Stimulated activated CD4-positive, alpha-beta T cell treated with anti-CD3 and anti-CD28 coated beads, TNF-alpha, amount 100 ng/mL, for 4 hours (primary cell): Measurements from ENCODE around the gene OLIG1.

ENCODE experiments used
- DNase-seq, 3 experiments: peaks; one replicate each; pipeline ENCODE4 v3.0.0-alpha.2; 2020; ENCODE audit warnings: low read depth in 3 of 3

The OLIG1 gene

DNA sequence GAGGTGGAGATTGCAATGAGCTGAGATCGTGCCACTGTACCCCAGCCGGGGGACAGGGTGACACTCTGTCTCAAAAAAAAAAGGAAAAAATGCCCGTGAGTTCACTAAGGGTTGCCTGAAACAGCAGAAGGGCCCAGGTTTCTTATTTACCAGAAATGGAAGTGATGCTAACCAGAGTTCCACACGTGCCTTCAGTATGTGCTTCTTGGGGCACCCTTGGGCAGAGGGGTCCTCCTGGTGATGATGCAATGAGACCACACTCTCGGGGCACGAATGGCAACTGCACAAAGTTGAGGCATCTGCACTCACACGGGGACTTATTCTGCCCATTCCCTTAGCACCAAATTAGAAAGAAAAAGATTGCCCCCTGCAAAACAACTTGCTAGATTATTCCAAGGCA lies 29.2 kb downstream of the OLIG1 start:
- DNase-seq: no peak

DNA sequence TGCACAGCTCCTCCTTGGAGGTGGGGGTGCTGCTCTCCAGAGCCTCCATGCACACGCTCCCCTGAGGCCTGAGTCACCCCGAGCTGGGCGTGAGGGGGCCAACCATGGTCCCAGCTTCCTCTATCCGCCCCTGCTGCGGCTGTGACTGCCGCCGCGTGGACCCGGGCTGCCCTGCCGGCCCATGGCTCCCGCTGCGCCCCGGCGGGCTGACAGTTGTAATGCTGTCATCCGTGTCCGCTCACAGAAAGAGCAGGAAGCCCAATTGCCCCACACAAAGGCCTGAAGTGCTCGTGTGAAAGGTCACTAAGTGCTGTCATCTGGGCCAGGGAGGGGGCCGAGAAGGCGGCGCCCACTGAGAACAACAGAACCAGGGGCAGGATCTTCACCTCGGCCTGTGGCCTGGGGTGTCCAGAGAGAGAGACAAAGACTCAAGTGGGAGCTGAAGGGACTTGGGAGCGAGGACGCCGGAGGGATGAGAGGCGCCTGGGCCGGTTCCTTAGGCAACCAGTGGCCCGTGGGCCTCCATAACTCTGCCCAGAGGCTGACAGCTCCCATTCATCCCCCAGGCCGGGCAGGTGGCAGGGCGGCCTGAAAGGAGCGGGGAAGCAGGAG lies 31.5 kb downstream of the OLIG1 start:
- DNase-seq: no peak

GRCh38 chr21:33105088-33105487 lies 35.1 kb downstream of the OLIG1 start:
- DNase-seq: no peak

DNA sequence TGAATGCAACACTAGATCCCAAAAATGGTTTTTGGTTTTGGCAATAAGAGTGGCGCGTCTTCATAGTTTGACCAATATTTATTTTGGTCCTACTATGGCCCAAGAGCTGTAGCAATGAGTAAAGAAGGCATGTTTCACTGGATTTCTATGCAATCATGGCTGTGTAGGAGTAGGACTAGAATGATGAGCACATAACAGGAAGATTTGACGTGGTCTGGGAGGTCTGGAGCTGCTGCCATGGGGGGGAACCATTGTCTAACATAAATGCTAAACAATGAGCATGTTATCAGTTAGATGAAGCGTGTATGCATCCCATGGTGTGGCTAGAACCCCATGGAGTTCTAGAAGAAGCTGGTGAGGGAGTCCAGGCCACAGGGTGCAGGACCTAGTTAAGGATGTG lies 38.3 kb downstream of the OLIG1 start:
- DNase-seq: no peak

- no peak for DNase-seq
Observed at GRCh38 chr21:33109574-33110339, 39.8 kb downstream of the OLIG1 start.

DNA sequence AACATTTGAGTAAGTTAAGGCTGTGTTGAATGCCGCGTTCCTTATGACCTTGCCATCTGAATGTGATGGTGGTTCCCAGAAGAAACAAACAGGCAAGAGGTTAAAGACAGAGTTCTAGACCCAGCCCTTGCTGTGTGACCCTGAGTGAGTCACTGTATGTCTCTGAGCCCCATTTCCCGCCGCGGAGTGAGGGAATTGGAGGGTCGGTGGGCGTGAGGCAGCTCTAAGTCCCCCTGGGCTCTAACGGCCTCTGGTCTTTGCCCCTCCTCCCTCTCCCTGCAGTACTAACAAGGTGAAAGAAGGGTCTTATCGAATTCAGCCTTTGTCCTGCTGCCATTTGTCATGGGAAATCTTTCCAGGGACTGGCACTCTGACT lies 40.4 kb downstream of the OLIG1 start:
- no peak for DNase-seq

DNA sequence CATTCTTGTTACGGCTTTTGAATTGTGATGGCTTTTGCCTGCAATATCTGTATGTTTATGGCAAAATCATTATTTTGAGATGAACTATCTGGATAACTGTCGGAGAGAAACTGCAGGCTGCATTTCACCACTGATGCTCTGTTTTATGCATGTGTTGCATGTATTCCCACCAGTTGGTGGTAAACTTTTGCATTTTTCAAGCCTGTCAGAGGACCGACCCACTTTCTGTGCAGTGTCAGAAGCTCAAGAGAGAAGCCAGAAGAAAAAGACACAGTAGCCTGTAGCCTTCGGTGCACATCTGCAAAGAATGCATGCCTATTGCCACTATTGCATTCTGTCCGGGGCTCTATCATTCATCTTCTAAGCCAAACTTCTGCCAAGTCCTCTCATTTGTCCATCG lies 41.6 kb downstream of the OLIG1 start:
- DNase-seq: no peak

DNA sequence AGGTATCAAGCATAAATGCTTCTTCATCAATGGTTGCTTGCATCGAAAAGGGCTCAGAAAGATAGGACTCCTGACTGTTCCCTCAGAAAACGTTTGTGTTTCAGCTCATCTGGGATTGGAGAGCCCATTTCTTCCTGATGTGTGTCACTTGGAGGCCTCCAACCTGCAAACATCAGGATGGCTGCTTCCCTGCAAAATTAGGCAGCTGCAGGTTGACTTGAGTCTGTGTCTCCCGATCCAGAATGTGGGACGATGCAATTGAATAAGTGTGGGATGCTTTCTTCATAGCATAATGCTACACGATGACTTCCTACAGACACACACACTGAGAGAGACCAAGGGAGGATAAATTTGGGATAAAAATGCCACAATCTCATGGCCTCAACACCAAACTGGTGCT lies 42.2 kb downstream of the OLIG1 start:
- no peak for DNase-seq

GRCh38 chr21:33112681-33113080 lies 42.7 kb downstream of the OLIG1 start:
- no peak for DNase-seq

DNA sequence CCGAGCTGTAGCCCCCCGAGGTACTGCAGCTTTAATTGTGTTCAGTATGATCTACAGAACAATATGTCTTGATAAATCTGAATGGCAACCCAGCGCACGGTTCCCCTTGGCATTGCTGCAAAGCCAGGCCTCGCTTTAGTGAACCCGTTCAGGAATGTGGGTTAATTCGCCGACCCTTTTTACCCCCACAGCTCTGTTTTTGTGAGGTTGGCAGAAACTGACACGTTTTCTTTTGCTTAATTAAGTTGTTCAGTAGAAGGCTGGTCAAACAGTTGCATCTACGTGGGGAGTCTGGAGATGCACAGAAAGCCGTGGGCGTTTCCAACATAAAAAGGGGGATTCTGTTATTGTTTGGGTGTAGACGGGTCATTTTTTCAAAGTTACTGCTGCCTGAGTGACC lies 43.2 kb downstream of the OLIG1 start:
- DNase-seq: no peak

- no peak for DNase-seq
Observed at GRCh38 chr21:33114276-33114675, 44.3 kb downstream of the OLIG1 start.

DNA sequence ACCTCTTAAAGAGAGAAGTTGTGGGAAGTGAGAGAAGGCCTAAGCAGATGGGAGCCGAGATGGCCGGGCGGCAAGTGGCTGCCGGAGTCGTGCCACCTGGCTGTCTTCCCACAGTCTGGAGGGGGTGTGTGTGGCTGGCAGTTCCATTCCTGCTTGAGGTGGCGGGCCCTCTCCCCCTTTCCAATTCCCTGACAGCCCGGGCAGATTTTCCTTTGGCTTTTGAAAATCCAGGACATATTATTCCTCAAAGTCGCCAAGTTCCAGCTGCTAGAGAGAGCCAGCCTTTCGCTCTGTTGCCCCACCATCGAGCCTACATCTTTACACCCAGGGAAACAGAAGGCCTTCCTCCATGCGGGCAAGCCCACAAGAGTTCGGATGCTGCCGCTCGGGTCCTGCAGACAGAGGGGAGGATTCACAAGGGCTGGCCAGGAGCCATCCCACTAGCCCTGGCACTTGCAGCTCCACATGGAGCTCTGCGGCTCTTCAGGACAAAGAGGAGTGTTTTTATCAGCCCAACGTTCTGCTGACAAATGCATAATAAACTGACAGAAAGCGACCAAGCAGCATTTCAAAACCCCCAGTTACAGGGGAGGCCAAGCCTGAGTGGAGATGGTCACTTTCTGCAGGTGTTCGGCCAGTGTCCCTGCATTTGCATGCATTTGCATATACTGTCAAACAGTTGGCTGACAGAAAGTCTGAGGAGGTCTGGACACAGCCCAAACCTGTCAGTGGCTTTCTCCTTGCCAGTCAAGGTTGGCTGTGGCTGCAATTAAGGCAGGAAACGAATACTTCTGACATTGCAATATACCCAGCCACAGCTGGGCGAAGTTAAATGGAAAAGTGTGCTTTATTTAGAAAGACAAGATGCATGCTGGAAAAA lies 45.9 kb downstream of the OLIG1 start:
- no peak for DNase-seq

GRCh38 chr21:33116676-33117075 lies 46.7 kb downstream of the OLIG1 start:
- DNase-seq: no peak

DNA sequence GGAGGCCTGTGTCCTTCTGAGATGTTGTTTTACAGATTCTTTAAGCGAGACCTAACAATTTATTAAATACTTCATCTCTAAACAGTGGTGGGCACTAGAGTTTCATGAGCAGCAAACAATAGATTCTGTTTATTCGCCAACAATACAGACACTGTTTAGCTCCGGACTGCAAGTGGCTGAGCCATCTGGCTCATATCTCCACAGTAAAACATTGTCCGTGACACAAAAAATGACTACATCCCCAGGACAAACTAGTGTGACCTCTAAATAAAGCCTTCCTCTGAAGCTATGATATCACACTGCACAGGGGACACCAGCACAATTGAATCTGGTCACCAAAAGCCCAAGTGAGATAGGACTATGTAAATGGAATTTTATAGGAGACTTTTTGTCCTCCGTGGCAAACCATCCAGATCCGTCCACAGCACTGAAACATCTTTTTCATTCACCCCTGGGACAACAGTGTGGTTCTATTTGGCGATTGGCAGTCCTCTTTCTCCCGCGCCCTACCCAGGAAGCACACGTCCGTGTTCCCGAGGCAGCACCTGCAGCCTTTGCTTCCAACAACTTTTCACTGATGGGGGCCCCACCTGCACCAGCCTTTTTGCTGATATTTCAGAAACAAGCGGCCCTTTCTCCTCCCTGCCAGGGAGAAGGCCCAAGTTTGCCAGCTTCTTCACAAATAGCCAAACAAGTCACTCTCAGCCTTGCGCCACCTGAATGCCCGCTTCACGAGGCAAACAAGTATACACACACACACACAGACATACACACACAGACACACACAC lies 47.4 kb downstream of the OLIG1 start:
- no peak for DNase-seq
